ENCODE data around the gene IL6R. TPM values are rescaled to one million over a fixed set of nuclear protein-coding genes. Genes with fewer than 3 reads are reported as not detected.

Gene IL6R
- total and polyA plus RNA-seq, 2 donors (not counting 1 experiment from before 2014, with no cell fraction given), result 3.5 to 5.3 TPM

- no peaks in the 10 kb centered on the region for H3K27me3 ChIP-seq (replicated peaks in 1 of 4; ENCODE audit: control extremely low read depth in 1 of 4, control insufficient read depth in 3 of 4, insufficient read depth in 4 of 4, low read length in 3 of 4)
- no peak overlapping the region for H3K4me3 ChIP-seq (ENCODE audit: control extremely low read depth in 1 of 5, extremely low read depth in 1 of 5, insufficient read depth in 1 of 5, low read depth in 2 of 5, low read length in 4 of 5)
- no peaks in the 10 kb centered on the region for H3K27me3 Mint-ChIP-seq
- TF ChIP-seq CTCF (IDR thresholded peaks at IDR 0.05) (no peak), EZH2 (IDR thresholded peaks at IDR 0.05; ENCODE audit: borderline replicate concordance, insufficient read depth, low read depth, low read length, poor library complexity, severe bottlenecking) (no peak)
- DNase-seq, result no peak
- POLR2A ChIA-PET, result no interaction called here
- H3K9ac ChIP-seq (ENCODE audit: low read length), result no peak overlapping the region
- no peak overlapping the region for H2AFZ ChIP-seq (ENCODE audit: insufficient read depth, low read depth, low read length, poor library complexity, severe bottlenecking)
- no peaks in the 10 kb centered on the region for H3K36me3 ChIP-seq (replicated peaks in 1 of 2; ENCODE audit: control extremely low read depth in 1 of 2, control insufficient read depth in 1 of 2, extremely low read depth in 1 of 2, insufficient read depth in 2 of 2, low read length in 1 of 2)
- H3K27ac Mint-ChIP-seq, result no peak overlapping the region
- H3K27ac ChIP-seq (ENCODE audit: low read length in 2 of 2), result no peak overlapping the region
- intact Hi-C loops (cut with micrococcal nuclease), result no loop called here
- no peaks in the 10 kb centered on the region for H3K9me3 ChIP-seq (ENCODE audit: control extremely low read depth in 1 of 3, control insufficient read depth in 2 of 3, insufficient read depth in 1 of 3, low read length in 2 of 3)
- no peaks in the 10 kb centered on the region for H3K4me1 Mint-ChIP-seq
- no peak for ATAC-seq (ENCODE audit: low read depth)
- no peaks in the 10 kb centered on the region for H3K79me2 ChIP-seq (ENCODE audit: control insufficient read depth, insufficient read depth, low read length)
- no peaks in the 10 kb centered on the region for H3K9me3 Mint-ChIP-seq (ENCODE audit: insufficient read depth)
- H4K20me1 ChIP-seq (ENCODE audit: control insufficient read depth, insufficient read depth, low read length, poor library complexity, severe bottlenecking), result no peaks in the 10 kb centered on the region
- no peak overlapping the region for H3K4me2 ChIP-seq (replicated peaks; ENCODE audit: low read depth, low read length, poor library complexity, severe bottlenecking)
- H3K4me1 ChIP-seq (ENCODE audit: control insufficient read depth in 2 of 2, insufficient read depth in 2 of 2, low read length in 2 of 2), result no peaks in the 10 kb centered on the region
- CTCF ChIA-PET, result no interaction called here
- 91% methylated on average over 6 of the region's 7 CpGs for WGBS (ENCODE audit: insufficient coverage)
- no peak overlapping the region for H3K4me3 Mint-ChIP-seq
Observed at GRCh38 chr1:154448331-154448811, 43.2 kb downstream of the IL6R start.

- H3K36me3 ChIP-seq (replicated peaks in 1 of 2; ENCODE audit: control extremely low read depth in 1 of 2, control insufficient read depth in 1 of 2, extremely low read depth in 1 of 2, insufficient read depth in 2 of 2, low read length in 1 of 2), result no peaks in the 10 kb centered on the region
- WGBS (ENCODE audit: insufficient coverage), result 90% methylated on average over 4 of the region's 5 CpGs
- CTCF ChIA-PET, result no interaction called here
Observed at GRCh38 chr1:154453161-154453560, 48.0 kb downstream of the IL6R start.

More at GRCh38 chr1:154453161-154453560, 48.0 kb downstream of the IL6R start:
- no peak overlapping the region for H3K4me2 ChIP-seq (replicated peaks; ENCODE audit: low read depth, low read length, poor library complexity, severe bottlenecking)
- DNase-seq (no peak), ATAC-seq (ENCODE audit: low read depth) (no peak)
- Mint-ChIP-seq H3K9me3 (ENCODE audit: insufficient read depth) (no peaks in the 10 kb centered on the region), H3K4me3 (no peak overlapping the region), H3K27ac (no peak overlapping the region), H3K27me3 (no peaks in the 10 kb centered on the region), H3K4me1 (no peaks in the 10 kb centered on the region)
- intact Hi-C loops (cut with micrococcal nuclease), result no loop called here
- H3K27ac ChIP-seq (ENCODE audit: low read length in 2 of 2), result no peak overlapping the region
- no peak overlapping the region for H3K9ac ChIP-seq (ENCODE audit: low read length)
- H2AFZ ChIP-seq (ENCODE audit: insufficient read depth, low read depth, low read length, poor library complexity, severe bottlenecking), result no peak overlapping the region
- POLR2A ChIA-PET, result no interaction called here
- H4K20me1 ChIP-seq (ENCODE audit: control insufficient read depth, insufficient read depth, low read length, poor library complexity, severe bottlenecking), result no peaks in the 10 kb centered on the region
- H3K79me2 ChIP-seq (ENCODE audit: control insufficient read depth, insufficient read depth, low read length), result no peaks in the 10 kb centered on the region
- no peak overlapping the region for H3K4me3 ChIP-seq (ENCODE audit: control extremely low read depth in 1 of 5, extremely low read depth in 1 of 5, insufficient read depth in 1 of 5, low read depth in 2 of 5, low read length in 4 of 5)
- TF ChIP-seq CTCF (IDR thresholded peaks at IDR 0.05), result no peak
- TF ChIP-seq EZH2 (IDR thresholded peaks at IDR 0.05; ENCODE audit: borderline replicate concordance, insufficient read depth, low read depth, low read length, poor library complexity, severe bottlenecking), result no peak
- H3K9me3 ChIP-seq (ENCODE audit: control extremely low read depth in 1 of 3, control insufficient read depth in 2 of 3, insufficient read depth in 1 of 3, low read length in 2 of 3), result no peaks in the 10 kb centered on the region
- H3K4me1 ChIP-seq (ENCODE audit: control insufficient read depth in 2 of 2, insufficient read depth in 2 of 2, low read length in 2 of 2), result no peaks in the 10 kb centered on the region
- no peaks in the 10 kb centered on the region for H3K27me3 ChIP-seq (replicated peaks in 1 of 4; ENCODE audit: control extremely low read depth in 1 of 4, control insufficient read depth in 3 of 4, insufficient read depth in 4 of 4, low read length in 3 of 4)

Measured in B cell (primary cell).